Colonic mucosa (tissue), 4 donors: ENCODE measurements around the gene LGI2. TPM values are rescaled to one million over a fixed set of nuclear protein-coding genes. Genes with fewer than 3 reads are reported as not detected.

ENCODE experiments used
- DNase-seq: peaks from one replicate; pipeline ENCODE4 v3.0.0-alpha.2; 2020
- H3K27ac ChIP-seq: fragments of 200-600 bp; one replicate; pipeline ENCODE4 v1.8.0; 2021
- H3K27me3 ChIP-seq: fragments of 200-600 bp; one replicate; pipeline ENCODE4 v1.8.0; 2021
- H3K36me3 ChIP-seq: fragments of 200-600 bp; one replicate; pipeline ENCODE4 v1.8.0; 2021
- H3K4me1 ChIP-seq: fragments of 200-600 bp; one replicate; pipeline ENCODE4 v1.8.0; 2021; ENCODE audit warnings: mild to moderate bottlenecking
- H3K4me3 ChIP-seq: fragments of 200-600 bp; one replicate; pipeline ENCODE4 v1.8.0; 2021
- H3K9ac ChIP-seq, 2 donors: one replicate each; pipeline ENCODE4 v1.7.0; 2013; ENCODE audit warnings: control low read depth in 2 of 2, low read depth in 2 of 2, low read length in 2 of 2
- H3K9me3 ChIP-seq: fragments of 200-600 bp; one replicate; pipeline ENCODE4 v1.8.0; 2021
- CTCF ChIP-seq: fragments of 200-600 bp; IDR thresholded peaks from one replicate; pipeline ENCODE4 v1.8.0; 2022; ENCODE audit warnings: antibody characterized with exemption, mild to moderate bottlenecking
- intact Hi-C: fragments of 100-400 bp; cut with DNase I; formaldehyde crosslinking; loops from one replicate; pipeline ENCODE4 v1.14.1; 2022
- total RNA-seq, 2 donors: library from RNA; stranded (reverse); fragmentation: NEBNext Ultra II Directional in 1 of 2; extraction: Animal tissue kit (Norgen Biotek cat#: 25700) in 1 of 2; gene quantifications; one replicate each; pipeline ENCODE4 v1.2.1, GENCODE V29; 2021
- donor health status: healthy.
- donor health status: DM: no; HTN: no; CAD: no.
- donor health status: DM: no; HTN: no; CAD: no.

LGI2 gene
- total RNA-seq, 2 donors from 2014 or later, result 0.32 to 0.82 TPM

- DNase-seq, result no peak
- TF ChIP-seq CTCF, result no peak
- H3K9ac ChIP-seq, result no peak overlapping the region
- H3K9me3 ChIP-seq, result no peaks in the 10 kb centered on the region
- no peaks in the 10 kb centered on the region for H3K27me3 ChIP-seq
- H3K4me1 ChIP-seq, result no peaks in the 10 kb centered on the region
- intact Hi-C loops, result no loop called here
- H3K27ac ChIP-seq, result no peak overlapping the region
- no peaks in the 10 kb centered on the region for H3K36me3 ChIP-seq
- no peak overlapping the region for H3K4me3 ChIP-seq
These were observed 32.4 kb upstream of the LGI2 start for GRCh38 chr4:25063116-25063515.

- Histone ChIP-seq H3K36me3 (no peaks in the 10 kb centered on the region), H3K9me3 (no peaks in the 10 kb centered on the region), H3K4me1 (no peaks in the 10 kb centered on the region), H3K4me3 (no peak overlapping the region), H3K9ac (no peak overlapping the region), H3K27ac (no peak overlapping the region), H3K27me3 (no peaks in the 10 kb centered on the region)
- intact Hi-C loops, result no loop called here
- no peak for DNase-seq
- no peak for TF ChIP-seq CTCF
These were observed 31.4 kb upstream of the LGI2 start for GRCh38 chr4:25062098-25062497.

- no peaks in the 10 kb centered on the region for H3K9me3 ChIP-seq
- no peak overlapping the region for H3K27ac ChIP-seq
- intact Hi-C loops, result no loop called here
- H3K4me3 ChIP-seq, result no peak overlapping the region
- H3K4me1 ChIP-seq, result no peaks in the 10 kb centered on the region
- H3K36me3 ChIP-seq, result no peaks in the 10 kb centered on the region
- no peaks in the 10 kb centered on the region for H3K27me3 ChIP-seq
- H3K9ac ChIP-seq, result no peak overlapping the region
- TF ChIP-seq CTCF, result no peak
- no peak for DNase-seq
These were observed 30.9 kb upstream of the LGI2 start for GRCh38 chr4:25061602-25062001.

GRCh38 chr4:25060963-25061340 lies 30.2 kb upstream of the LGI2 start:
- no peaks in the 10 kb centered on the region for H3K36me3 ChIP-seq
- H3K27me3 ChIP-seq, result no peaks in the 10 kb centered on the region
- no peak for DNase-seq
- H3K4me3 ChIP-seq, result no peak overlapping the region
- intact Hi-C loops, result no loop called here
- no peak overlapping the region for H3K27ac ChIP-seq
- TF ChIP-seq CTCF, result no peak
- H3K9ac ChIP-seq, result no peak overlapping the region
- no peaks in the 10 kb centered on the region for H3K4me1 ChIP-seq
- no peaks in the 10 kb centered on the region for H3K9me3 ChIP-seq

- H3K27ac ChIP-seq, result no peak overlapping the region
These were observed 29.7 kb upstream of the LGI2 start for GRCh38 chr4:25060241-25060962.

More at GRCh38 chr4:25060241-25060962, 29.7 kb upstream of the LGI2 start:
- no peaks in the 10 kb centered on the region for H3K9me3 ChIP-seq
- no peak overlapping the region for H3K4me3 ChIP-seq
- H3K36me3 ChIP-seq, result no peaks in the 10 kb centered on the region
- no peak overlapping the region for H3K9ac ChIP-seq
- intact Hi-C loops, result no loop called here
- DNase-seq, result no peak
- TF ChIP-seq CTCF, result no peak
- H3K27me3 ChIP-seq, result no peaks in the 10 kb centered on the region
- no peaks in the 10 kb centered on the region for H3K4me1 ChIP-seq
